H4 (cell line): Measurements from ENCODE around the gene PPIF. TPM values are rescaled to one million over a fixed set of nuclear protein-coding genes. Genes with fewer than 3 reads are reported as not detected.

Experiments
- DNase-seq: peaks from one replicate; pipeline ENCODE4 v3.0.0-alpha.2; 2015; ENCODE audit warnings: low spot score
- total RNA-seq: library from RNA; depleted of rRNA; stranded (reverse); fragments of >200 nt; shearing (Covaris generic); gene quantifications from 2 replicates; pipeline ENCODE4 v1.2.3, GENCODE V29; 2014

PPIF gene
- total RNA-seq, 1 experiment from 2014 or later, result 52.3 TPM

GRCh38 chr10:79348640-79348988, 1.3 kb downstream of the PPIF start:
- no peak for DNase-seq

GRCh38 chr10:79349072-79349491, 1.8 kb downstream of the PPIF start:
- no peak for DNase-seq

GRCh38 chr10:79349766-79350406, 2.6 kb downstream of the PPIF start:
- DNase-seq, result no peak

DNA sequence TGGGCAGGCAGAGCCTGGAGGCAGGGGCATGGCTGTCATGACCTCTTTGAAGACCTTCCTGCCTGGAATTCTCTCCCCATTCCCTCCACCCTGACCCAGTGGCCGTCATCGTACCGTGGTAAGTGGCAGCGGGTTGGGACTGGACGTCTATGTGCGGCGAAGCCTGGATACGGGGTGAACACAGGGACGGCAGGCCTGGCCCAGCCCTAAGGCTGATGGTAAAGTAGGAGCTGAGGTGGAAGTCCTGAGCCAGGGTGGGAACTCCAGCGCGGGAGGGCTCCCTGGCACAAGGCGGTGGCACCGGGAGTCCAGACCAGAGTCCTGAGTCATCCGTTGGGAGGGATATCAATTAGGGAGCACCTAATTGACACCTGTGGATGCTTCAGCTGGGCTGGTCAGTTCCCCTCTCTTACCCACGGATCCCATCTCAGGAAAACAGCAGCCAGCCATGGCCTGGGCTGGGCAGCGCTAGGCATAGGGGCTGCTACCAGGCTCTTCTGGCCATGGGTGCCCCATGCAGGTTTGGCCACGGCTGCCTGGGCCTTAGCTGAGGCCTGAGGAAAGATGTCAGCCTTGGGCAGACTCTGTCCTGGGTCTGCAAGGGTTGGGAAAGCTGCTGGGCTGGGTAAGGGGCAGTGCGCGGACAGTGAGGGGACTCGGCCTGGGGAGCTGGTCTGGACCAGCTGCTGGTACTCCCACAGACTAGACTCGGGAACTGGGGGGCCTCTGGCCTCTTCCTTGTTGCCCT, 3.3 kb downstream of the PPIF start:
- DNase-seq, result no peak

GRCh38 chr10:79351332-79351731, 4.1 kb downstream of the PPIF start:
- DNase-seq, result no peak

GRCh38 chr10:79352035-79352877, 5.0 kb downstream of the PPIF start:
- DNase-seq, result no peak

DNA sequence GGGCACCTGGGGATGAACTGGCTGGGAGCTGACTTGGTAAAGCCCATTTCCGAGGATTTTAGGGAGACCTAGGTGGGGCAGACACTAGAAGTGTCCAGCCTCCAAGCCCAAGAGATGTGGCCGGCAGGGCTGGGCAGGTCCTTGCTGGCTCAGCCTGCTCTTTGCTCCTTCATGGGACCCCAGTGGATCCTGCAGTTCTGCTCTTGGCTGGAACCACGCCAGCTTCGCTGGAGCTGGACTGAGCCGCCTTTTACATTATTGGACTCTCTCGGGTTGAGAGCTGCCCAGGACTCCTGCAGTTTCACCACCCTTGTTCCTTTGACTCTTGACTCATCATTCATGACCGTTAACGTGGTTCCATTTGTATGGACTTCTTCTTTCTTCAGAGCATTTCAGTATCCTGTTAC, 5.7 kb downstream of the PPIF start:
- no peak for DNase-seq

DNA sequence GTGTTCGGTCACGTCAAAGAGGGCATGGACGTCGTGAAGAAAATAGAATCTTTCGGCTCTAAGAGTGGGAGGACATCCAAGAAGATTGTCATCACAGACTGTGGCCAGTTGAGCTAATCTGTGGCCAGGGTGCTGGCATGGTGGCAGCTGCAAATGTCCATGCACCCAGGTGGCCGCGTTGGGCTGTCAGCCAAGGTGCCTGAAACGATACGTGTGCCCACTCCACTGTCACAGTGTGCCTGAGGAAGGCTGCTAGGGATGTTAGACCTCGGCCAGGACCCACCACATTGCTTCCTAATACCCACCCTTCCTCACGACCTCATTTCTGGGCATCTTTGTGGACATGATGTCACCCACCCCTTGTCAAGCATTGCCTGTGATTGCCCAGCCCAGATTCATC, 6.5 kb downstream of the PPIF start:
- no peak for DNase-seq

DNA sequence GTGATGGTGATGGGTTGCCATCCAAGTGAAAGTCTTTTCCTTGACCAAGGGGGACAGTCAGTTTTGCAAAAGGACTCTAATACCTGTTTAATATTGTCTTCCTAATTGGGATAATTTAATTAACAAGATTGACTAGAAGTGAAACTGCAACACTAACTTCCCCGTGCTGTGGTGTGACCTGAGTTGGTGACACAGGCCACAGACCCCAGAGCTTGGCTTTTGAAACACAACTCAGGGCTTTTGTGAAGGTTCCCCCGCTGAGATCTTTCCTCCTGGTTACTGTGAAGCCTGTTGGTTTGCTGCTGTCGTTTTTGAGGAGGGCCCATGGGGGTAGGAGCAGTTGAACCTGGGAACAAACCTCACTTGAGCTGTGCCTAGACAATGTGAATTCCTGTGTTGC, 6.9 kb downstream of the PPIF start:
- no peak for DNase-seq

- no peak for DNase-seq
Measured at GRCh38 chr10:79354615-79355014, 7.3 kb downstream of the PPIF start.

DNA sequence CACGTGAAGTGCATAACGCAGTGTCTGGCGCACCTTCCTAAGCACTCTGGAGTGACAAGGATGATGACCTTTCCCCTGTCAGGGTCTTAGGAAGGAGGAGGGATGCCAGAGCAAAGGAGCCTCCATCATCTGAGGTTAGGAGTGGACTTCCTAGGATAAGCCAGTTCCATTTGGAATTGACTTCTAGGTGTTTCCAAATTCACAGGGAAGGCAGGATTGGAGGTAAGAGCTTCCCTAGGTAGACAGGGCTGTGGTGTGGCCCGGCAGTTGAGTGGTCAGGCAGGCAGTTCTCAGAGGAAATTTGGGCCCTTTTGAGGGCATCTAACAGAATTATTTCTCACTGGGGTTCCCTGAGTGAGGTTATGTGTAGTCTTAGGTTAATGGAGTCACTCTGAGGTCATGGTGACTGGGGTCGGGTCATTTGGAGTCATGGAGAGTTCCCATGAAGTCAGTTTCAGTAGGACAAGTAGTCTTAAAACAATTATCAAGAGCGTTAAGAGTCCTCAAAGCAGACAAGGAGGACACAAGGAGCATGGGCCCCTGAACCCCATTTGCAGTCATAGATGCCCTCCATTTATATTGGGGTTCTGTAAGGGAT, 8.2 kb downstream of the PPIF start:
- DNase-seq, result no peak

- no peak for DNase-seq
Measured at GRCh38 chr10:79356104-79356503, 8.8 kb downstream of the PPIF start.

DNA sequence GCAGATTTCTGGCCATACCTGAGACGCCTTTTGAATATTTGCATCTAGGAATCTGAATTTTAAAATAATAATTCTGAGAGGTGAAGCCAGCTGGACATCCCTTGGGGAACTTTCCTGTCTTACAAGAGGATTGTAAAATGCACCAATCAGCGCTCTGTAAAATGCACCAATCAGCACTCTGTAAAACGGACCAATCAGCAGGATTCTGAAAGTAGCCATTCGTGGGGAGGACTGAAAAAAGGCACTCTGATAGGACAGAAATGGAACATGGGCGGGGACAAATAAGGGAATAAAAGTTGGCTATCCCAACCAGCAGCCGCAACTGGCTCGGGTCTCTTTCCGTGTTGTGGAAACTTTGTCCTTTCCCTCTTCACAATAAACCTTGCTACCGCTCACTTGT, 9.9 kb downstream of the PPIF start:
- DNase-seq, result no peak

DNA sequence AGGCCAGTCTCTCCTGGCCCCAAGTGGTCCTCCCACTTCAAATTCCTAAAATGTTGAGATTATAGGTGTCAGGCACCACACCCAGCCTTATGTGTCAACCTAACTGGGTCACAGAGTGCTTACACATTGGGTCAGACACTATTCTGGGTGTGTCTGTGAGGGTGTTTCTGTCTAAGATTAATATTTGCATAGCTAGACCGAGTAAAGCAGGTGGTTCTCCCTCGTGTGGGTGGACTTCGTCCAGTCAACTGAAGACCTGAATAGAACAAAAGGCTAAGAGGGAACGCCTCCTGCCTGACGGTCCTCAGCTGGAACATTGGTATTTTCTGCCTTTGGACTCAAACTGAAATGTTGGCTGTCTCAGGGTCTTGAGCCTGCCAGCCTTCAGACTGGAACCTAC, 11.5 kb downstream of the PPIF start:
- DNase-seq, result no peak

DNA sequence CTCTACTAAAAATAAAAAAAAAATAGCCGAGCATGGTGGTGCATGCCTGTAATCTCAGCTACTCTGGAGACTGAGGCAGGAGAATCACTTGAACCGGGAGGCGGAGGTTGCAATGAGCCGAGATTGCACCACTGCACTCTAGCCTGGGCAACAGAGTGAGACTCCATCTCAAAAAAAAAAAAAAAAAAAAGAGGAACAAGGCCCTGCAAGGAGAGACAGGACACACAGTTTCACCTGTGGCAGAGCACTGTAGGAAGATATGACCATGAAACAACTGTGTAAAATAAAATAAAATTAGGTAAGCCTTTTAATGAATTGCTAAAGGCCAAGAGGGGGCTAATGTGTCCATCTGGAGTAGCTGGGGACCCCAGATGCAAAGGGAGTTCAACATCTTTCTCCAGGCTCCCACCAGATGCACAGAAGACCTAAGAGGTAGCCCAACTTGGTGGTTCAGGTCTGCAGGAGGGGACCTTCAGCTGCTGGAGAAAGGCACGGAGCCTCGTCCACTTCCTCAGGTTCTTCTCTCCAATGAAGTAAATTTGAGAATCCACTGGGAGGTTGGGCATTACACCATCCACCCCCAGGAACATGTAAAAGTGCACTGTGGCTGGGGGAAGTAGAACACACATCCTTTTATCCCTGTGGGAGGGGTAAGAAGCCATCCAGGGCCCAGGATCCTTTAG, 12.7 kb downstream of the PPIF start:
- DNase-seq, result no peak

- no peak for DNase-seq
Measured at GRCh38 chr10:79360499-79361342, 13.5 kb downstream of the PPIF start.

DNA sequence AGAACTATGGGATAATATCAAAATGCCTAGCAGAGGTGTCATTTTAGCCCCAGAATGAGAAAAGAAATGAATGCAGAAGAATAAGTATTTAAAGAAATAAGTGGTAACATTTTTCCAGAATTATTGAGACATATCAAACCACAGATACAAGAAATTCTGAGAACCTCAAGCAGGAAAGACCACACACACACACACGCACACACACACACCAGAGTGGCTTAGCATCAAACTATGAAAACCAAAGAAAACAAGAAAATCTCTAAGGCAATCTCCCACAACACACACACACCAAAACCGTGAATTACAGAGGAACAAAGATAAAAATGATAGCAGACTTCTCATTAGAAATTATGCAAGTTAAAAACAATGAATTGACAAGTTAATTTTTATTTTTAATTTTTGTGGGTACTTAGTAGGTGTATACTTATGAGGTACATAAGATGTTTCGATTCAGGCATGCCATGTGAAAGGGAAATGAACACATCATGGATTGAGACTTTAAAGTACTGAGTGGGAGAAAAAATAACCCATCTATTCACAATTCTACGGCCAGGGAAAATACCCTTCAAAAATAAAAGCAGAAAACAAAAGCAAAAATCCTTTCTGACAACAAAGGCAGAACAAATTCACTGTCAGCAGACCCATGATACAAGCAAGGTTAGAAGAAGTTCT, 14.6 kb downstream of the PPIF start:
- no peak for DNase-seq

- DNase-seq, result no peak
Measured at GRCh38 chr10:79367426-79368189, 20.3 kb downstream of the PPIF start.

DNA sequence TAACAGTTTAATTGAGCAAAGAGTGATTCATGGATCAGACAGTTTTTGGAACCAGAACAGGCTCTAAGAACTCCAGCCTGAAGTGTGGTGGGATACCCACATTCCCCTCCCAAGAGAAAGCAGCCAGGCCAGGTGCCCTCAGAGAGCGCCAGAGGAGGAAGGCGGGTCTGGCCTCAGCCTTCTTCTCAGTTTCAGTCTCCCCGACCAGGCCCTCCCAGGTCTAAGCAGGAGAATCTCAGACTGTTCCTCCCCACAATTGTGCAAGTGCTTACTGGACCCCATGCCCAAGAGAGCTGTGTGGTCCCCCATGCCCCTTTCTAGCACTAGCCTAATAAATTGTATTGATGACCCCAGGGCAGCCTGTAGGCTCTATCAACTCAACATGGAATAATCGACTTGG, 25.6 kb downstream of the PPIF start:
- no peak for DNase-seq
